GM23248 (cell line): ENCODE results near the gene FAM234A. TPM values are rescaled to one million over a fixed set of nuclear protein-coding genes. Genes with fewer than 3 reads are reported as not detected.

Experiments
- DNase-seq: peaks from one replicate; pipeline ENCODE4 v3.0.0-alpha.2; 2015
- H2AFZ ChIP-seq: fragments of 200-600 bp; sonication (generic); 2 replicates; pipeline ENCODE4 v1.6.1; 2016; ENCODE audit warnings: antibody characterized with exemption
- H3F3A ChIP-seq: fragments of 200-600 bp; sonication (generic); 2 replicates; pipeline ENCODE4 v1.6.1; 2016; ENCODE audit warnings: mild to moderate bottlenecking, antibody characterized with exemption, mixed run types; ENCODE audit not compliant: insufficient read depth
- H3K27ac ChIP-seq: fragments of 200-600 bp; sonication (generic); 2 replicates; pipeline ENCODE4 v1.5.1; 2016; ENCODE audit warnings: mild to moderate bottlenecking
- H3K27me3 ChIP-seq: fragments of 200-600 bp; sonication (generic); replicated peaks from 2 replicates; pipeline ENCODE4 v1.6.1; 2016; ENCODE audit warnings: mild to moderate bottlenecking; ENCODE audit not compliant: insufficient read depth
- H3K36me3 ChIP-seq: fragments of 200-600 bp; sonication (generic); 2 replicates; pipeline ENCODE4 v1.6.1; 2016; ENCODE audit warnings: low read depth, mild to moderate bottlenecking
- H3K4me1 ChIP-seq: fragments of 200-600 bp; sonication (generic); 2 replicates; pipeline ENCODE4 v1.6.1; 2016; ENCODE audit warnings: mild to moderate bottlenecking; ENCODE audit not compliant: insufficient read depth
- H3K4me2 ChIP-seq: fragments of 200-600 bp; sonication (generic); one replicate; pipeline ENCODE4 v1.6.1; 2016; ENCODE audit warnings: mild to moderate bottlenecking; ENCODE audit not compliant: unreplicated experiment
- H3K4me3 ChIP-seq: fragments of 200-600 bp; sonication (generic); 2 replicates; pipeline ENCODE4 v1.5.1; 2016; ENCODE audit warnings: mild to moderate bottlenecking
- H3K79me2 ChIP-seq: fragments of 200-600 bp; sonication (generic); 2 replicates; pipeline ENCODE4 v1.6.1; 2016; ENCODE audit warnings: mild to moderate bottlenecking; ENCODE audit not compliant: insufficient read depth
- H3K9ac ChIP-seq: fragments of 200-600 bp; sonication (generic); 2 replicates; pipeline ENCODE4 v1.6.1; 2016; ENCODE audit warnings: mild to moderate bottlenecking
- H3K9me2 ChIP-seq: fragments of 200-600 bp; sonication (generic); 2 replicates; pipeline ENCODE4 v1.6.1; 2016; ENCODE audit warnings: mixed run types, mild to moderate bottlenecking, moderate library complexity; ENCODE audit not compliant: insufficient read depth
- H3K9me3 ChIP-seq: fragments of 200-600 bp; sonication (generic); one replicate; pipeline ENCODE4 v1.6.1; 2017; ENCODE audit warnings: low read depth
- H4K20me1 ChIP-seq: fragments of 200-600 bp; sonication (generic); 2 replicates; pipeline ENCODE4 v1.6.0; 2016; ENCODE audit not compliant: insufficient read depth
- EZH2 ChIP-seq: fragments of 200-600 bp; sonication (generic); IDR thresholded peaks from 2 replicates; pipeline ENCODE4 v1.6.1; 2018; ENCODE audit warnings: antibody characterized with exemption, mild to moderate bottlenecking; ENCODE audit not compliant: insufficient read depth, poor library complexity, severe bottlenecking
- EZH2phosphoT487 ChIP-seq: fragments of 200-600 bp; sonication (generic); IDR thresholded peaks from 2 replicates; pipeline ENCODE4 v1.6.1; 2018; ENCODE audit warnings: antibody characterized with exemption, moderate library complexity, mild to moderate bottlenecking, low read depth; ENCODE audit not compliant: insufficient read depth
- WGBS, 2 experiments: methylation state at CpG; one replicate each; pipeline ENCODE4 v1.1.6; 2015 to 2017; ENCODE audit warnings: low lambda C conversion rate in 2 of 2, low coverage in 1 of 2; ENCODE audit errors: missing lambda C conversion rate in 2 of 2; 5-methylcytosine and 5-hydroxymethylcytosine counted together
- in situ Hi-C: fragments of 300-500 bp; cut with MboI; formaldehyde crosslinking; loops from 2 replicates; pipeline ENCODE4 v1.15.0; 2020
- polyA plus RNA-seq: library from polyadenylated mRNA; unstranded; fragments of >200 nt; fragmentation: Nextera tagmentation; extraction: Ambion mirVana; gene quantifications from 2 replicates; pipeline ENCODE4 v1.2.1, GENCODE V29; 2016
- total RNA-seq: library from RNA; depleted of rRNA; stranded (reverse); fragments of >200 nt; shearing (Covaris generic); gene quantifications from 2 replicates; pipeline ENCODE4 v1.2.3, GENCODE V29; 2014

FAM234A gene
- total and polyA plus RNA-seq, 2 experiments from 2014 or later = 113 to 165 TPM

- H3K36me3 ChIP-seq = peaks cover 6% of the 10 kb centered on the region; the same call in 1 of the 2 replicates
- TF ChIP-seq EZH2 = no peak
- no peak for TF ChIP-seq EZH2phosphoT487
- in situ Hi-C loops = no loop called here
- H3K9ac ChIP-seq = no peak overlapping the region
- H2AFZ ChIP-seq = no peak overlapping the region
- DNase-seq = no peak
- no peak overlapping the region for H3K27ac ChIP-seq
- no peaks in the 10 kb centered on the region for H3K9me2 ChIP-seq
- WGBS, 2 experiments = 91 to 96% methylated on average over 10 of the region's 10 CpGs
- no peaks in the 10 kb centered on the region for H3K9me3 ChIP-seq
- no peaks in the 10 kb centered on the region for H3K79me2 ChIP-seq
- H4K20me1 ChIP-seq = no peaks in the 10 kb centered on the region
- H3K27me3 ChIP-seq = no peaks in the 10 kb centered on the region
- no peak overlapping the region for H3K4me2 ChIP-seq
- no peaks in the 10 kb centered on the region for H3F3A ChIP-seq
- H3K4me1 ChIP-seq = no peaks in the 10 kb centered on the region
- no peak overlapping the region for H3K4me3 ChIP-seq
These were observed 24.6 kb downstream of the FAM234A start for GRCh38 chr16:259226-259625.

- H3F3A ChIP-seq = no peaks in the 10 kb centered on the region
- H3K9me2 ChIP-seq = no peaks in the 10 kb centered on the region
- no peak overlapping the region for H3K4me2 ChIP-seq
- H3K27ac ChIP-seq = no peak overlapping the region
- no peaks in the 10 kb centered on the region for H3K4me1 ChIP-seq
- H3K27me3 ChIP-seq = no peaks in the 10 kb centered on the region
- no peak for DNase-seq
- no peaks in the 10 kb centered on the region for H4K20me1 ChIP-seq
- WGBS, 2 experiments = 73 to 85% methylated on average over 9 to 13 of the region's 13 CpGs
- H3K79me2 ChIP-seq = no peaks in the 10 kb centered on the region
- no peak overlapping the region for H3K9ac ChIP-seq
- no peaks in the 10 kb centered on the region for H3K36me3 ChIP-seq
- no peak overlapping the region for H2AFZ ChIP-seq
- in situ Hi-C loops = no loop called here
- TF ChIP-seq EZH2phosphoT487 (no peak), EZH2 (no peak)
- H3K9me3 ChIP-seq = no peaks in the 10 kb centered on the region
- no peak overlapping the region for H3K4me3 ChIP-seq
These were observed 25.2 kb downstream of the FAM234A start for GRCh38 chr16:259814-260253.

GRCh38 chr16:260326-260725, 25.7 kb downstream of the FAM234A start:
- Histone ChIP-seq H3K9me2 (no peaks in the 10 kb centered on the region), H3K4me1 (no peaks in the 10 kb centered on the region), H3K9ac (no peak overlapping the region), H3F3A (no peaks in the 10 kb centered on the region), H3K4me3 (no peak overlapping the region), H4K20me1 (no peaks in the 10 kb centered on the region), H2AFZ (no peak overlapping the region), H3K27me3 (no peaks in the 10 kb centered on the region), H3K36me3 (no peaks in the 10 kb centered on the region), H3K27ac (no peak overlapping the region), H3K4me2 (no peak overlapping the region), H3K9me3 (no peaks in the 10 kb centered on the region), H3K79me2 (no peaks in the 10 kb centered on the region)
- 92% methylated on average over 19 of the region's 19 CpGs for WGBS, 2 experiments
- no peak for DNase-seq
- in situ Hi-C loops = no loop called here
- TF ChIP-seq EZH2phosphoT487 (no peak), EZH2 (no peak)

GRCh38 chr16:261031-261691, 26.5 kb downstream of the FAM234A start:
- TF ChIP-seq EZH2phosphoT487 (no peak), EZH2 (no peak)
- no peak for DNase-seq
- 87 to 90% methylated on average over 28 of the region's 28 CpGs for WGBS, 2 experiments
- H3K4me3 ChIP-seq = no peak overlapping the region
- no peak overlapping the region for H2AFZ ChIP-seq
- no peaks in the 10 kb centered on the region for H3K36me3 ChIP-seq
- no peaks in the 10 kb centered on the region for H3K9me2 ChIP-seq
- H3K79me2 ChIP-seq = no peaks in the 10 kb centered on the region
- H3F3A ChIP-seq = no peaks in the 10 kb centered on the region
- no peaks in the 10 kb centered on the region for H4K20me1 ChIP-seq
- no peak overlapping the region for H3K9ac ChIP-seq
- H3K9me3 ChIP-seq = no peaks in the 10 kb centered on the region
- no peak overlapping the region for H3K4me2 ChIP-seq
- no peaks in the 10 kb centered on the region for H3K27me3 ChIP-seq
- in situ Hi-C loops = no loop called here
- H3K27ac ChIP-seq = no peak overlapping the region
- no peaks in the 10 kb centered on the region for H3K4me1 ChIP-seq
